Measurements from ENCODE around the gene NINL. TPM values are rescaled to one million over a fixed set of nuclear protein-coding genes. Genes with fewer than 3 reads are reported as not detected.
"Not testable (repeated sequence)": the region's sequence is repeated elsewhere in the genome, so short reads cannot be mapped to it uniquely, and the experiment has no call there.

Gene NINL
- total and polyA plus RNA-seq, 4 donors: 6.0 to 28.3 (median 12.9) TPM

GRCh38 chr20:25570148-25570530, 15.2 kb downstream of the NINL start:
- intact Hi-C loops (cut with DNase I): no loop called here
- Histone ChIP-seq H3K27ac (ENCODE audit: low read depth in 1 of 2, low read length in 2 of 2) (no peak overlapping the region), H3K27me3 (ENCODE audit: control insufficient read depth in 1 of 2, insufficient read depth in 2 of 2, low read length in 1 of 2) (no peaks in the 10 kb centered on the region), H3K9me3 (ENCODE audit: control insufficient read depth, low read length) (no peaks in the 10 kb centered on the region), H3K4me3 (ENCODE audit: low read length in 2 of 2) (no peak overlapping the region), H3K4me1 (ENCODE audit: control insufficient read depth in 1 of 2, insufficient read depth in 2 of 2, low read length in 2 of 2) (peaks cover 2 to 4% of the 10 kb centered on the region in 2 donors), H3K36me3 (ENCODE audit: control insufficient read depth in 1 of 2, insufficient read depth in 2 of 2, low read length in 1 of 2) (no peaks in the 10 kb centered on the region)
- DNase-seq: no peak
- WGBS, 2 donors: 90 to 98% methylated on average over 7 of the region's 7 CpGs
- no peak for ATAC-seq (ENCODE audit: low FRiP score)

DNA sequence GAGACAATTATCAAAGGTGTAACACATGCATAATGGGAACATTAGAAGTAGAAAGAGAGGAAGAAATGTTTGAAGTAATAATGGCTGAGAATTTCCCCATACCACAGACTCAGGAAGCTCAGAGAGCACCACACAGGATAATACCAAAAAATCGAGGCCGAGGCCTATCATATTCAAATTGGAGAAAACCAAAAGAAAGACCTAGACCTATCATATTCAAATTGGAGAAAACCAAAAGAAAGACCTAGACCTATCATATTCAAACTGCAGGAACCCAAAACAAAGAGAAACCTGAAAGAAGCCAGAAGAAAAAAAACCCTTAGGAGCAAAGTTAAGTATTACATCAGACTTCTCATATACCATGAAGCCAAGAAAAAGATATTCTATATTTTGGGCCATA, 18.0 kb downstream of the NINL start:
- H3K4me1 ChIP-seq (ENCODE audit: control insufficient read depth in 1 of 2, insufficient read depth in 2 of 2, low read length in 2 of 2): no peaks in the 10 kb centered on the region
- ATAC-seq (ENCODE audit: low FRiP score) (no peak), DNase-seq (no peak)
- 97 to 98% methylated on average over 2 of the region's 2 CpGs for WGBS, 2 donors
- intact Hi-C loops (cut with DNase I): no loop called here
- no peaks in the 10 kb centered on the region for H3K9me3 ChIP-seq (ENCODE audit: control insufficient read depth, low read length)
- H3K36me3 ChIP-seq (ENCODE audit: control insufficient read depth in 1 of 2, insufficient read depth in 2 of 2, low read length in 1 of 2): no peaks in the 10 kb centered on the region
- no peak overlapping the region for H3K27ac ChIP-seq (ENCODE audit: low read depth in 1 of 2, low read length in 2 of 2)
- no peak overlapping the region for H3K4me3 ChIP-seq (ENCODE audit: low read length in 2 of 2)
- H3K27me3 ChIP-seq (ENCODE audit: control insufficient read depth in 1 of 2, insufficient read depth in 2 of 2, low read length in 1 of 2): no peaks in the 10 kb centered on the region

- ATAC-seq (ENCODE audit: low FRiP score) (no peak), DNase-seq (no peak)
- no peaks in the 10 kb centered on the region for H3K36me3 ChIP-seq (ENCODE audit: control insufficient read depth in 1 of 2, insufficient read depth in 2 of 2, low read length in 1 of 2)
- H3K27ac ChIP-seq (ENCODE audit: low read depth in 1 of 2, low read length in 2 of 2): no peak overlapping the region
- no peaks in the 10 kb centered on the region for H3K4me1 ChIP-seq (ENCODE audit: control insufficient read depth in 1 of 2, insufficient read depth in 2 of 2, low read length in 2 of 2)
- 92 to 97% methylated on average over 2 of the region's 2 CpGs for WGBS, 2 donors
- intact Hi-C loops (cut with DNase I): no loop called here
- H3K9me3 ChIP-seq (ENCODE audit: control insufficient read depth, low read length): no peaks in the 10 kb centered on the region
- no peak overlapping the region for H3K4me3 ChIP-seq (ENCODE audit: low read length in 2 of 2)
- no peaks in the 10 kb centered on the region for H3K27me3 ChIP-seq (ENCODE audit: control insufficient read depth in 1 of 2, insufficient read depth in 2 of 2, low read length in 1 of 2)
These were observed 18.5 kb downstream of the NINL start for GRCh38 chr20:25566821-25567220.

GRCh38 chr20:25565578-25566157, 19.7 kb downstream of the NINL start:
- DNase-seq (no peak), ATAC-seq (ENCODE audit: low FRiP score) (no peak)
- Histone ChIP-seq H3K27ac (ENCODE audit: low read depth in 1 of 2, low read length in 2 of 2) (no peak overlapping the region), H3K36me3 (ENCODE audit: control insufficient read depth in 1 of 2, insufficient read depth in 2 of 2, low read length in 1 of 2) (no peaks in the 10 kb centered on the region), H3K4me3 (ENCODE audit: low read length in 2 of 2) (no peak overlapping the region), H3K4me1 (ENCODE audit: control insufficient read depth in 1 of 2, insufficient read depth in 2 of 2, low read length in 2 of 2) (no peaks in the 10 kb centered on the region), H3K9me3 (ENCODE audit: control insufficient read depth, low read length) (no peaks in the 10 kb centered on the region), H3K27me3 (ENCODE audit: control insufficient read depth in 1 of 2, insufficient read depth in 2 of 2, low read length in 1 of 2) (no peaks in the 10 kb centered on the region)
- WGBS, 2 donors: 39 to 45% methylated on average over 6 of the region's 6 CpGs
- intact Hi-C loops (cut with DNase I): no loop called here

GRCh38 chr20:25563876-25564275, 21.5 kb downstream of the NINL start:
- DNase-seq (no peak), ATAC-seq (ENCODE audit: low FRiP score) (no peak)
- H3K9me3 ChIP-seq (ENCODE audit: control insufficient read depth, low read length): no peaks in the 10 kb centered on the region
- no peak overlapping the region for H3K4me3 ChIP-seq (ENCODE audit: low read length in 2 of 2)
- H3K27ac ChIP-seq (ENCODE audit: low read depth in 1 of 2, low read length in 2 of 2): no peak overlapping the region
- WGBS, 2 donors: 98 to 99% methylated on average over 6 of the region's 6 CpGs
- no peaks in the 10 kb centered on the region for H3K27me3 ChIP-seq (ENCODE audit: control insufficient read depth in 1 of 2, insufficient read depth in 2 of 2, low read length in 1 of 2)
- no peaks in the 10 kb centered on the region for H3K4me1 ChIP-seq (ENCODE audit: control insufficient read depth in 1 of 2, insufficient read depth in 2 of 2, low read length in 2 of 2)
- intact Hi-C loops (cut with DNase I): no loop called here
- no peaks in the 10 kb centered on the region for H3K36me3 ChIP-seq (ENCODE audit: control insufficient read depth in 1 of 2, insufficient read depth in 2 of 2, low read length in 1 of 2)

- H3K36me3 ChIP-seq (ENCODE audit: control insufficient read depth in 1 of 2, insufficient read depth in 2 of 2, low read length in 1 of 2): no peaks in the 10 kb centered on the region
- no peak for ATAC-seq (ENCODE audit: low FRiP score)
- no peak overlapping the region for H3K27ac ChIP-seq (ENCODE audit: low read depth in 1 of 2, low read length in 2 of 2)
- H3K27me3 ChIP-seq (ENCODE audit: control insufficient read depth in 1 of 2, insufficient read depth in 2 of 2, low read length in 1 of 2): no peaks in the 10 kb centered on the region
- intact Hi-C loops (cut with DNase I): no loop called here
- H3K9me3 ChIP-seq (ENCODE audit: control insufficient read depth, low read length): no peaks in the 10 kb centered on the region
- no peak for DNase-seq
- no peaks in the 10 kb centered on the region for H3K4me1 ChIP-seq (ENCODE audit: control insufficient read depth in 1 of 2, insufficient read depth in 2 of 2, low read length in 2 of 2)
- H3K4me3 ChIP-seq (ENCODE audit: low read length in 2 of 2): no peak overlapping the region
These were observed 22.0 kb downstream of the NINL start for GRCh38 chr20:25563362-25563761.

DNA sequence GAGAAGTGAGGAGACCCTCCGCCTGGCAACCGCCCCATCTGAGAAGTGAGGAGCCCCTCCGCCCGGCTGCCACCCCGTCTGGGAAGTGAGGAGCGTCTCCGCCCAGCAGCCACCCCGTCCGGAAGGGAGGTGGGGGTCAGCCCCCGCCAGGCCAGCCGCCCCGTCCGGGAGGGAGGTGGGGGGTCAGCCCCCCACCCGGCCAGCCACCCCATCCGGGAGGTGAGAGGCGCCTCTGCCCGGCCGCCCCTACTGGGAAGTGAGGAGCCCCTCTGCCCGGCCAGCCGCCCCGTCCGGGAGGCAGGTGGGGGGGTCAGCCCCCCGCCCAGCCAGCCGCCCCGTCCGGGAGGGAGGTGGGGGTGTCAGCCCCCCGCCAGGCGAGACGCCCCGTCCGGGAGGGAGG, 23.6 kb downstream of the NINL start:
- DNase-seq; H3K27ac ChIP-seq (ENCODE audit: low read depth in 1 of 2, low read length in 2 of 2); H3K36me3 ChIP-seq (ENCODE audit: control insufficient read depth in 1 of 2, insufficient read depth in 2 of 2, low read length in 1 of 2); H3K27me3 ChIP-seq (ENCODE audit: control insufficient read depth in 1 of 2, insufficient read depth in 2 of 2, low read length in 1 of 2); H3K4me1 ChIP-seq (ENCODE audit: control insufficient read depth in 1 of 2, insufficient read depth in 2 of 2, low read length in 2 of 2); ATAC-seq (ENCODE audit: low FRiP score); H3K4me3 ChIP-seq (ENCODE audit: low read length in 2 of 2); H3K9me3 ChIP-seq (ENCODE audit: control insufficient read depth, low read length); intact Hi-C loops (cut with DNase I): not testable (repeated sequence)
- WGBS, 2 donors: 97 to 98% methylated on average over 7 to 29 of the region's 31 CpGs

- H3K27me3 ChIP-seq (ENCODE audit: control insufficient read depth in 1 of 2, insufficient read depth in 2 of 2, low read length in 1 of 2): no peaks in the 10 kb centered on the region
- WGBS, 2 donors: 78 to 82% methylated on average over 6 of the region's 6 CpGs
- H3K4me1 ChIP-seq (ENCODE audit: control insufficient read depth in 1 of 2, insufficient read depth in 2 of 2, low read length in 2 of 2): peaks cover 0 to 3% of the 10 kb centered on the region in 2 donors
- intact Hi-C loops (cut with DNase I): no loop called here
- ATAC-seq (ENCODE audit: low FRiP score) (peak; percentile 49), DNase-seq (no peak)
- no peaks in the 10 kb centered on the region for H3K9me3 ChIP-seq (ENCODE audit: control insufficient read depth, low read length)
- H3K4me3 ChIP-seq (ENCODE audit: low read length in 2 of 2): no peak overlapping the region
- H3K36me3 ChIP-seq (ENCODE audit: control insufficient read depth in 1 of 2, insufficient read depth in 2 of 2, low read length in 1 of 2): no peaks in the 10 kb centered on the region
- no peak overlapping the region for H3K27ac ChIP-seq (ENCODE audit: low read depth in 1 of 2, low read length in 2 of 2)
These were observed 31.5 kb downstream of the NINL start for GRCh38 chr20:25553819-25554296.

DNA sequence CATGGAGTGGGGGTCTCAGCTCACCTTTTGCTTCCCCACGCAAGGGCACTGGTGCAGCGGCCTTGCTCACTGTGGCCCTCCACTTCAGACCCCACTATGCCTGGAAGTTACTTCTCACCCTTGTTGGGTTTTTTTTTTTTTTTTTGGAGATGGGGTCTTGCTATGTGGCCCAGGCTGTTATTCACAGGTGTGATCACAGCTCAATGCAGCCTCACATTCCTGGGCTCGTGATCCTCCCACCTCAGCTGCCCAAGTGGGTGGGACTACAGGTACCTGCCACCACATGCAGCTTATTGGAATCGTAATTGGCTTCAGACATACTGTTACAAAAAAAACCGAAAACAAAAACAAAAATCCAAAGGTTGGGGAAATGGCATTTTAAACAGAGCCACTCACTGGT, 32.4 kb downstream of the NINL start:
- Histone ChIP-seq H3K27ac (ENCODE audit: low read depth in 1 of 2, low read length in 2 of 2) (no peak overlapping the region), H3K9me3 (ENCODE audit: control insufficient read depth, low read length) (no peaks in the 10 kb centered on the region), H3K27me3 (ENCODE audit: control insufficient read depth in 1 of 2, insufficient read depth in 2 of 2, low read length in 1 of 2) (no peaks in the 10 kb centered on the region), H3K4me1 (ENCODE audit: control insufficient read depth in 1 of 2, insufficient read depth in 2 of 2, low read length in 2 of 2) (peaks cover 0 to 3% of the 10 kb centered on the region in 2 donors), H3K36me3 (ENCODE audit: control insufficient read depth in 1 of 2, insufficient read depth in 2 of 2, low read length in 1 of 2) (no peaks in the 10 kb centered on the region), H3K4me3 (ENCODE audit: low read length in 2 of 2) (no peak overlapping the region)
- ATAC-seq (ENCODE audit: low FRiP score) (no peak), DNase-seq (no peak)
- intact Hi-C loops (cut with DNase I): no loop called here
- WGBS, 2 donors: 99% methylated on average over 5 of the region's 5 CpGs
